Endothelial cell (in vitro differentiated cells): ENCODE measurements around the gene GLS. TPM values are rescaled to one million over a fixed set of nuclear protein-coding genes. Genes with fewer than 3 reads are reported as not detected.
"Not testable (repeated sequence)": the region's sequence is repeated elsewhere in the genome, so short reads cannot be mapped to it uniquely, and the experiment has no call there.

Source experiments
- DNase-seq: peaks from one replicate; pipeline ENCODE4 v3.0.0; 2021; ENCODE audit warnings: low spot score
- H3K27ac Mint-ChIP-seq: one replicate; pipeline ENCODE4 v1.8.0; 2021; ENCODE audit warnings: mixed read lengths, inconsistent platforms; ENCODE audit not compliant: unreplicated experiment
- H3K27me3 Mint-ChIP-seq: one replicate; pipeline ENCODE4 v1.8.0; 2021; ENCODE audit warnings: mild to moderate bottlenecking, moderate library complexity, mixed read lengths, inconsistent platforms; ENCODE audit not compliant: unreplicated experiment
- H3K36me3 Mint-ChIP-seq: one replicate; pipeline ENCODE4 v1.8.0; 2021; ENCODE audit warnings: mild to moderate bottlenecking, low read depth, mixed read lengths, inconsistent platforms; ENCODE audit not compliant: unreplicated experiment
- H3K4me1 Mint-ChIP-seq: one replicate; pipeline ENCODE4 v1.8.0; 2021; ENCODE audit warnings: mild to moderate bottlenecking, mixed read lengths, inconsistent platforms; ENCODE audit not compliant: unreplicated experiment
- H3K4me3 Mint-ChIP-seq: one replicate; pipeline ENCODE4 v1.8.0; 2021; ENCODE audit warnings: mild to moderate bottlenecking, mixed read lengths, inconsistent platforms; ENCODE audit not compliant: unreplicated experiment
- H3K9me3 Mint-ChIP-seq: one replicate; pipeline ENCODE4 v1.8.0; 2021; ENCODE audit warnings: mixed read lengths, inconsistent platforms; ENCODE audit not compliant: unreplicated experiment
- total RNA-seq: library from RNA; stranded (reverse); fragmentation: NEBNext Ultra II Directional; extraction: Animal tissue kit (Norgen Biotek cat#: 25700); gene quantifications from one replicate; pipeline ENCODE4 v1.2.1, GENCODE V29; 2021; ENCODE audit not compliant: unreplicated experiment
- TF ChIP-seq, protein P1 (sequence below): fragments of 200-600 bp; sonication (generic); IDR thresholded peaks from one replicate; pipeline ENCODE4 v1.5.0; 2021; ENCODE audit warnings: antibody characterized with exemption; ENCODE audit not compliant: unreplicated experiment

The GLS gene
- total RNA-seq, 1 donor from 2014 or later, result 130 TPM

DNA sequence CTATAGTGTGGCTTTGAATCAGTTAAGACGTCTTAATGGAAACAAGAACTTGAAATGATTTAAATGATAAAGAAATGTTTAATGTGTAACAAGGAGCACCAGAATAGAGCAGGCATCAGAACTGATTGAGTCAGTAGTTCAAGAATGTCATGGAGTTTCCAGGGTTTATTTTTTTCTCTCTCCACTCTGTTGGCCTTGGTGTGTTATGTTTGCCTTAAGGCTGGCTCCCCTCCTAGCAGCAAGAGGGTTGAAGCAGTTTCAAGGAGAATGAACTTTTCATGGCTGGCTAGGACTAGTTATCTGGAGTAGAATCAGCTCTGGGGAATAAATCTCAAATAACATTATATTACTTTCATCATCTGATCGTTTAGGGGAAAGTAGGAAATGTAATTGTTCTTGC lies 13.4 kb upstream of the GLS start:
- no peak for DNase-seq

DNA sequence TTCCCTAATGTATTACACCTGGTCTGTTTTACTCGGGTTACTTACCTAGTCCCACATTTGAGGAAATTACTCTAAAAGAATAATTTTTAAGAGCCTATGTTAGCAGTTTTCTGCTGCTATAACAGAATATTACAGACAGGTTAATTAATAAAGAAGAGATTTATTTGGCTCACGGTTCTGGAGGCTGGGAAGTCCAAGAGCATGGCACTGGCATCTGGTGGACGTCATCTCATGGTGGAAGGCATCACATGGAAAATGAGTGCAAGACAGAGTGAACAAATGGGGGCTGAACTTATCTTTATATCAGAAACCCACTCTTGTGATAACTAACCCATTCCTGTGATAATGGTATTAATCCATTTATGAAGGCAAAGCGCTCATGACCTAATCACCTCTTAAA lies 12.8 kb upstream of the GLS start:
- Mint-ChIP-seq H3K4me3 (no peak overlapping the region), H3K27ac (no peak overlapping the region), H3K36me3 (peaks cover 15% of the 10 kb centered on the region), H3K9me3 (peaks cover 8% of the 10 kb centered on the region), H3K4me1 (peaks cover 11% of the 10 kb centered on the region), H3K27me3 (no peaks in the 10 kb centered on the region)
- DNase-seq, result no peak
- TF ChIP-seq, protein P1, sequence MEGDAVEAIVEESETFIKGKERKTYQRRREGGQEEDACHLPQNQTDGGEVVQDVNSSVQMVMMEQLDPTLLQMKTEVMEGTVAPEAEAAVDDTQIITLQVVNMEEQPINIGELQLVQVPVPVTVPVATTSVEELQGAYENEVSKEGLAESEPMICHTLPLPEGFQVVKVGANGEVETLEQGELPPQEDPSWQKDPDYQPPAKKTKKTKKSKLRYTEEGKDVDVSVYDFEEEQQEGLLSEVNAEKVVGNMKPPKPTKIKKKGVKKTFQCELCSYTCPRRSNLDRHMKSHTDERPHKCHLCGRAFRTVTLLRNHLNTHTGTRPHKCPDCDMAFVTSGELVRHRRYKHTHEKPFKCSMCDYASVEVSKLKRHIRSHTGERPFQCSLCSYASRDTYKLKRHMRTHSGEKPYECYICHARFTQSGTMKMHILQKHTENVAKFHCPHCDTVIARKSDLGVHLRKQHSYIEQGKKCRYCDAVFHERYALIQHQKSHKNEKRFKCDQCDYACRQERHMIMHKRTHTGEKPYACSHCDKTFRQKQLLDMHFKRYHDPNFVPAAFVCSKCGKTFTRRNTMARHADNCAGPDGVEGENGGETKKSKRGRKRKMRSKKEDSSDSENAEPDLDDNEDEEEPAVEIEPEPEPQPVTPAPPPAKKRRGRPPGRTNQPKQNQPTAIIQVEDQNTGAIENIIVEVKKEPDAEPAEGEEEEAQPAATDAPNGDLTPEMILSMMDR, result no peak

More for the DNA sequence above, 13.4 kb upstream of the GLS start:
- peaks cover 8% of the 10 kb centered on the region for H3K9me3 Mint-ChIP-seq
- peaks cover 15% of the 10 kb centered on the region for H3K36me3 Mint-ChIP-seq
- peaks cover 11% of the 10 kb centered on the region for H3K4me1 Mint-ChIP-seq
- H3K27ac Mint-ChIP-seq, result no peak overlapping the region
- TF ChIP-seq, protein P1, result no peak
- no peaks in the 10 kb centered on the region for H3K27me3 Mint-ChIP-seq
- no peak overlapping the region for H3K4me3 Mint-ChIP-seq

DNA sequence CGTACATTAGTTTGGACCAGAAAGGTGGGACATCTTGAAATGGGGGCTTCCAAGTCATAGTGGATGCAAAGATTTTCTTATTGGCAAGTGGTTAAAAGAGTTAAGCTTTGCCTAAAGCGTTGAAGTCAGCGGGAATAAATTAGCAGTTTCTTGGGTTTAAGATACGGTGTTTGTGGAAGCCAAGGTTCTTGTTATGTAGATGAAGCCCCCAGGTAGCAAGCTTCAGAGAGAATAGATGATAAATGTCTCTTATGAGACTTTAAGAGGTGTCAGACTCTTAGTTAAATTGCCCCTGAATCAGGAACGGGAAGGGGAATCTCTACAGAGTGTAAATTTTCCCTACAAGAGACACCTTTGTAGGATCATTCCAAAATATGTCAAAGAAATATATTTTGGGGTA lies 10.9 kb upstream of the GLS start:
- H3K36me3 Mint-ChIP-seq, result peaks cover 15% of the 10 kb centered on the region
- no peaks in the 10 kb centered on the region for H3K27me3 Mint-ChIP-seq
- H3K4me3 Mint-ChIP-seq, result no peak overlapping the region
- TF ChIP-seq, protein P1, result no peak
- peaks cover 11% of the 10 kb centered on the region for H3K4me1 Mint-ChIP-seq
- no peak overlapping the region for H3K27ac Mint-ChIP-seq
- no peak for DNase-seq
- H3K9me3 Mint-ChIP-seq, result peaks cover 8% of the 10 kb centered on the region

DNA sequence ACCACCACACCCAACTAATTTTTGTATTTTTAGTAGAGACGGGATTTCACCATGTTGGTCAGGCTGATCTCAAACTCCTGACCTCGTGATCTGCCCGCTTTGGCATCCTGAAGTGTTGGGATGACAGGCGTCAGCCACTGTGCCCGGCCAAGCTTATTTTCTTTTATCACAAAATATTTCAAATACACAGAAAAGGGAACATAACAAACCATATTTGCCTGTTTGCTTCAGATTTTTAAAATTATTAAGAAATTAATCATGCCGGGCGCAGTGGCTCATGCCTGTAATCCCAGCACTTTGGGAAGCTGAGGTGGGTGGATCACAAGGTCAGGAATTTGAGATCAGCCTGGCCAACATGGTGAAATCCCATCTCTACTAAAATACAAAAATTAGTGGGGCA lies 7.2 kb upstream of the GLS start:
- DNase-seq, H3K27ac Mint-ChIP-seq, H3K36me3 Mint-ChIP-seq, H3K4me3 Mint-ChIP-seq, H3K9me3 Mint-ChIP-seq, H3K27me3 Mint-ChIP-seq: not testable (repeated sequence)
- peaks cover 14% of the 10 kb centered on the region for H3K4me1 Mint-ChIP-seq

DNA sequence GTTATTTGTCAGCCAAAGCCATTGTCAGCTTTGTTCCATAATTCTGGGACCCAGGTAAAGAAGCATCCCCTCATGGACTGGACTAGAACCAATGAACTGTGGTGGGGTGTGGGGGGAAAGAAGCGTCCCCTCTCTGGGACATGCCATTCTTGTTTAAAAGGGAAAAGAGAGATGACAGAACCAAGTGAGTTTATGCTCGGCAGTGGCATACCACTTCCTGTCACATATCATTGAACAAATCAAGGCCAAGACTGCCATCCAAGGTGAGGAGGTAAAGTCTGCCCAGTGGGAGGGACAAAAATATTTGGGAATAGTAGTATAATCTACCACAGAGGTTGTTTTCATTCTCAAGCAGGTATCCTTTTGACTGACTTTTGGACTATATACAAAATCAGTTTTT lies 4.7 kb upstream of the GLS start:
- H3K36me3 Mint-ChIP-seq, result no peaks in the 10 kb centered on the region
- H3K27me3 Mint-ChIP-seq, result no peaks in the 10 kb centered on the region
- H3K27ac Mint-ChIP-seq, result no peak overlapping the region
- TF ChIP-seq, protein P1, result no peak
- H3K4me1 Mint-ChIP-seq, result peaks cover 10% of the 10 kb centered on the region
- no peak for DNase-seq
- no peak overlapping the region for H3K4me3 Mint-ChIP-seq
- H3K9me3 Mint-ChIP-seq, result no peaks in the 10 kb centered on the region

DNA sequence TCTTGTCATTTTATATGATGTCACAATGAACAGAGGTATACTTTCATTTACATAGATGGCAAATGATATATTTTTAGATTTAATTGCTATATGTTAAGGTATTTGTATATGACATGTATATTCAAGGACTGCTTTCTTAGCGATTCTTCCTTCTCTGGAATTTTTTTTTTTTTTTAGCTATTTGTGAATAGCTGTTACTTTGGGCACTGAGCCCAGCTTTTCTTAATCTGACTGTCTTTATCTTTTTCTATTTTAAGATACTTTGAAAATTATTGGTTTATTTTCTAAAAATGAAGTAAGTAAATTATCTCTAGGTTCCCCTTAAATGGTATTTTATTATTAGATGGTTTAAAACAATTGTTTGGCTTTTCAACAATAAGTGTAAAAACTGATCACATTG lies 4.0 kb upstream of the GLS start:
- TF ChIP-seq, protein P1, result no peak
- no peak for DNase-seq
- H3K4me1 Mint-ChIP-seq, result peaks cover 3% of the 10 kb centered on the region
- no peak overlapping the region for H3K27ac Mint-ChIP-seq
- no peaks in the 10 kb centered on the region for H3K9me3 Mint-ChIP-seq
- H3K27me3 Mint-ChIP-seq, result peaks cover under 1% of the 10 kb centered on the region
- H3K36me3 Mint-ChIP-seq, result peaks cover under 1% of the 10 kb centered on the region
- no peak overlapping the region for H3K4me3 Mint-ChIP-seq
